ENCODE measurements around the gene UBE2R2. TPM values are rescaled to one million over a fixed set of nuclear protein-coding genes. Genes with fewer than 3 reads are reported as not detected.
"Not testable (repeated sequence)": the region's sequence is repeated elsewhere in the genome, so short reads cannot be mapped to it uniquely, and the experiment has no call there.

Gene UBE2R2, protein sequence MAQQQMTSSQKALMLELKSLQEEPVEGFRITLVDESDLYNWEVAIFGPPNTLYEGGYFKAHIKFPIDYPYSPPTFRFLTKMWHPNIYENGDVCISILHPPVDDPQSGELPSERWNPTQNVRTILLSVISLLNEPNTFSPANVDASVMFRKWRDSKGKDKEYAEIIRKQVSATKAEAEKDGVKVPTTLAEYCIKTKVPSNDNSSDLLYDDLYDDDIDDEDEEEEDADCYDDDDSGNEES
- polyA plus RNA-seq (2013, experiment 1 of 2) = 69.2 TPM
- 69.5 TPM for polyA plus RNA-seq (2013, experiment 2 of 2)

DNA sequence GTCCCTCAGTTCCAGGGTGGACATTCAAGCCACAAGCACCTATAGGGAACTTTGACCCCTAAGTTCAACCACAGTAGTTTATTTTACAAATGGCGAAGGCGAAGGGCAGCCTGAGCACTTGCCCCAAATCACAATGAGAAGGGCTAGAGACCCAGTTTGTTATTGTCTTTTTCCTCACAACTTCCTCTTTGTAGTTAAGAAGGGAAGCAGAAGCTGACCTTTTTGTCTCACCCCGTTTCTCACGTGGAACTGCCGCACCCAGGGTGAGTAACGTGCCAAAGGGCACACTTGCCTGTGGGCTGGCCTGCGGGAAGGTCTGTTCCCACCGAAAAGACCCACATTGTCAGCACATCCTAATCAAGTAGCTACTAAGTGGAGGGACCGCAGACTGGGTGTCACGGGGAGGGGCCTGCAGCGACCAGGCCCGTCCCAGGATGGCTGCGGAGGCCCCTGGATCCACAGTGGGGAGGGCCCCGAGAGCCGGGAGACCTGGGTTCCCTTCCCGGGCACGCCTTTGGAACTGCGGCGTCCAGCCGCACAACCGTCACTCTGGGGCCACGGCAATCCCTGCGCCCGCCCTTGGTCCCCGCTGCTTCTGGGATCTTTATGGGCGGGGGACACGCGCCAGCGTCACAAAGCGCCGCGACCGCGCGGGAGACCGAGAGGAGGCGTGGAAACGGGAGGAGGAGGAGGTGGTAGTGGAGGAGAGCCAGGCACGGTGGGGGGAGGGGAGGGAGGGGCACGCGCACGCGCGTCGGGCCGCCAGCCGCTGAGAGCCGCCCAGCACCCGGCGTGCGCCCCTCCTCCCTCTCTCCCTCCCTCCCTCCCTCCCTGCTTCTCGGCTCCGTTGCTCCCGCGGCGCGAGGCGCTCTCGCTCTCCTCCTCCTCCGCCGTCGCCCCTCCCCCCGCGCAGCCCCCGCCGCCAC, at the start of gene UBE2R2:
Gene UBE2R2 (plus strand): TSS at position 834 of the 926 bp plus-strand sequence. CDS start 598 bp downstream, outside the sequence.
- no peaks in the 10 kb centered on the region for H3K36me3 ChIP-seq (ENCODE audit: control insufficient read depth in 1 of 2, insufficient read depth in 2 of 2, low read depth in 1 of 2, low read length in 2 of 2)
- H3K18ac ChIP-seq (ENCODE audit: low read depth in 1 of 2, low read length in 2 of 2) = peak within 1 kb of the TSS; percentile 99 to 100
- WGBS = 3% methylated on average over 27 of the region's 66 CpGs
- H4K91ac ChIP-seq (ENCODE audit: low read length) = peak within 1 kb of the TSS; percentile 96
- peak within 1 kb of the TSS; percentile 94 to 98 for H3K14ac ChIP-seq (ENCODE audit: low read length in 2 of 2)
- peak within 1 kb of the TSS; percentile 94 to 100 for H3K4ac ChIP-seq (ENCODE audit: low read depth in 1 of 2, low read length in 2 of 2)
- H4K8ac ChIP-seq (ENCODE audit: low read length) = peak within 1 kb of the TSS; percentile 79
- H3K23ac ChIP-seq (ENCODE audit: low read length in 2 of 2) = peak within 1 kb of the TSS in 1 of 2 experiments; percentile 96
- H2AFZ ChIP-seq (ENCODE audit: low read depth, low read length) = peak within 1 kb of the TSS; percentile 64
- H3K4me1 ChIP-seq (ENCODE audit: control insufficient read depth, insufficient read depth, low read depth, low read length) = peaks cover 12% of the 10 kb centered on the region
- H3K79me1 ChIP-seq (replicated peaks; ENCODE audit: low read length, poor library complexity, severe bottlenecking) = peaks cover 1% of the 10 kb centered on the region
- H3K27me3 ChIP-seq (ENCODE audit: control insufficient read depth in 1 of 2, insufficient read depth in 1 of 2, low read length in 2 of 2) = no peaks in the 10 kb centered on the region
- peak within 1 kb of the TSS; percentile 99 for H3K9ac ChIP-seq (ENCODE audit: low read length)
- peak within 1 kb of the TSS; percentile 98 for H2BK5ac ChIP-seq (ENCODE audit: low read depth, low read length, poor library complexity, severe bottlenecking)
- peak; percentile 94 for DNase-seq
- H2BK12ac ChIP-seq (ENCODE audit: low read length in 2 of 2) = peak within 1 kb of the TSS; percentile 61 to 63
- H3K27ac ChIP-seq (ENCODE audit: low read length, poor library complexity, severe bottlenecking) = peak within 1 kb of the TSS; percentile 97
- peak within 1 kb of the TSS; percentile 99 for H2BK120ac ChIP-seq (ENCODE audit: low read depth, low read length)
- peak within 1 kb of the TSS; percentile 78 for H3K4me2 ChIP-seq (ENCODE audit: low read length, poor library complexity, severe bottlenecking)
- H3K4me3 ChIP-seq (ENCODE audit: insufficient read depth in 1 of 2, low read depth in 1 of 2, low read length in 2 of 2) = peak within 1 kb of the TSS; percentile 93 to 99
- peak within 1 kb of the TSS; percentile 96 for H2AK5ac ChIP-seq (ENCODE audit: low read length, severe bottlenecking)
- peak within 1 kb of the TSS; percentile 97 for H2BK15ac ChIP-seq (ENCODE audit: low read depth, poor library complexity, severe bottlenecking)
- no peaks in the 10 kb centered on the region for H3K9me3 ChIP-seq (ENCODE audit: control insufficient read depth, low read length)

DNA sequence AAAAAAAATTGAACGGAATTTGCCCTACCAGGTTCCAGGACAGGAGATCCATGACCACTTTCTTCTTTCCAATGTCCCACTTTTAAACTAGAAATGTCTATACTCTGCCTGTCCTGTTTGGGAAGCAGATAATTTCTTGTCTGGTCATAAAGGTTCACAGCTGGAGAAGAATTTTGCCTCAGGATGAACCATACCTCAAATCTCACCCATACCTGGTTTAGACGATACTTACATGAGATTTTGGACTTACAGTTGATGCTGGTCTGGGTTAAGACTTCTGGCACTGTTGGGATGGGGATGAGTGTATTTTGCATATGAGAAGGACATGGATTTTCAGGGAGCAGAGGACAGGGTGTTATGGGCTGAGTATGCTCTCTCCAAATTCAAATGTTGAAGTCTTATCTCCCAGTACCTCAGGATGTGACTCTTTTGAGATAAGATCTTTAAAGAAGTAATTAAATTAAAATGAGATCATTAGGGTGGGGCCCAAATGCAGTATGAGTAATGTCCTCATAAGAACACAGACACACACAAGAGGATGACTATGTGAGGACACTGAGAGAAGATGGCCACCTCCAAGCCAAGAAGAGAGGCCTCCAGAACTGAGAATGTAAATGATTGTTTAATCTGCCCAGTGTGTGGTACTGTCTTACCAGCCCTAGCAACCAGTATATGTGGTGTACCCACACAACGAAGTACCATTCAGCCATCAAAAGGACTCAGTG, 46.6 kb upstream of the UBE2R2 start:
- H4K91ac ChIP-seq (ENCODE audit: low read length); H3K4me3 ChIP-seq (ENCODE audit: insufficient read depth in 1 of 2, low read depth in 1 of 2, low read length in 2 of 2); H2BK120ac ChIP-seq (ENCODE audit: low read depth, low read length); H3K4me2 ChIP-seq (ENCODE audit: low read length, poor library complexity, severe bottlenecking); H3K27ac ChIP-seq (ENCODE audit: low read length, poor library complexity, severe bottlenecking); H3K4me1 ChIP-seq (ENCODE audit: control insufficient read depth, insufficient read depth, low read depth, low read length); H3K9me3 ChIP-seq (ENCODE audit: control insufficient read depth, low read length); H4K8ac ChIP-seq (ENCODE audit: low read length); H3K79me1 ChIP-seq (replicated peaks; ENCODE audit: low read length, poor library complexity, severe bottlenecking); H2AFZ ChIP-seq (ENCODE audit: low read depth, low read length); H2BK12ac ChIP-seq (ENCODE audit: low read length in 2 of 2); H3K23ac ChIP-seq (ENCODE audit: low read length in 2 of 2); H3K18ac ChIP-seq (ENCODE audit: low read depth in 1 of 2, low read length in 2 of 2); H2AK5ac ChIP-seq (ENCODE audit: low read length, severe bottlenecking); H2BK5ac ChIP-seq (ENCODE audit: low read depth, low read length, poor library complexity, severe bottlenecking); H3K14ac ChIP-seq (ENCODE audit: low read length in 2 of 2); H3K27me3 ChIP-seq (ENCODE audit: control insufficient read depth in 1 of 2, insufficient read depth in 1 of 2, low read length in 2 of 2); H2BK15ac ChIP-seq (ENCODE audit: low read depth, poor library complexity, severe bottlenecking); H3K36me3 ChIP-seq (ENCODE audit: control insufficient read depth in 1 of 2, insufficient read depth in 2 of 2, low read depth in 1 of 2, low read length in 2 of 2); H3K4ac ChIP-seq (ENCODE audit: low read depth in 1 of 2, low read length in 2 of 2): not testable (repeated sequence)
- 88% methylated on average over 2 of the region's 3 CpGs for WGBS
- H3K9ac ChIP-seq (ENCODE audit: low read length) = peak overlapping the region; percentile 42
- peak; percentile 16 for DNase-seq

DNA sequence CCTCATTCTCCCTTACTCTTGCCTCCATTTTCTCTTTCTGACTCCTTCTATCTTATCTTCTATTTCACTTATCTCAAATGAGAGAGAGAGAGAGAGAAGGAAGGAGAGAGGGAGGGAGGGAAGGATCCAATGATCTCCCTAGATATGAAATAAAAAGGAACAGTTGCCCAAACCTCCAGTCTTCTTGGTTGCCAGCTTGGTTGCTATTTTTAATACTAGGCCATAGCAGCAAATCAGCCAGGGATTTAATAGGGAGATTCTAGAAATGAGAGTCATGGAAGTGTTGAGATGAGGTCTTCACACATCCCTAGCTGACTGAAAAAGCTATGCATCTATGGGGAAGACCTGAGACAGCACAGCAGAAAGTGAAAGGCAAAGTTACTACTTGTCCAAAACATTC, 43.8 kb upstream of the UBE2R2 start:
- not testable (repeated sequence) for H3K79me1 ChIP-seq (replicated peaks; ENCODE audit: low read length, poor library complexity, severe bottlenecking); H3K36me3 ChIP-seq (ENCODE audit: control insufficient read depth in 1 of 2, insufficient read depth in 2 of 2, low read depth in 1 of 2, low read length in 2 of 2); H3K9ac ChIP-seq (ENCODE audit: low read length); H3K9me3 ChIP-seq (ENCODE audit: control insufficient read depth, low read length); H2AK5ac ChIP-seq (ENCODE audit: low read length, severe bottlenecking); H2BK15ac ChIP-seq (ENCODE audit: low read depth, poor library complexity, severe bottlenecking); H4K91ac ChIP-seq (ENCODE audit: low read length); H3K4ac ChIP-seq (ENCODE audit: low read depth in 1 of 2, low read length in 2 of 2); H3K14ac ChIP-seq (ENCODE audit: low read length in 2 of 2); H2BK12ac ChIP-seq (ENCODE audit: low read length in 2 of 2); H3K27me3 ChIP-seq (ENCODE audit: control insufficient read depth in 1 of 2, insufficient read depth in 1 of 2, low read length in 2 of 2); H3K18ac ChIP-seq (ENCODE audit: low read depth in 1 of 2, low read length in 2 of 2); H3K4me3 ChIP-seq (ENCODE audit: insufficient read depth in 1 of 2, low read depth in 1 of 2, low read length in 2 of 2); H3K23ac ChIP-seq (ENCODE audit: low read length in 2 of 2); H3K4me2 ChIP-seq (ENCODE audit: low read length, poor library complexity, severe bottlenecking); H2AFZ ChIP-seq (ENCODE audit: low read depth, low read length); DNase-seq; H3K4me1 ChIP-seq (ENCODE audit: control insufficient read depth, insufficient read depth, low read depth, low read length); H4K8ac ChIP-seq (ENCODE audit: low read length); H3K27ac ChIP-seq (ENCODE audit: low read length, poor library complexity, severe bottlenecking); H2BK120ac ChIP-seq (ENCODE audit: low read depth, low read length); H2BK5ac ChIP-seq (ENCODE audit: low read depth, low read length, poor library complexity, severe bottlenecking)
